Trophoblast cell (in vitro differentiated cells and primary cell): Measurements from ENCODE around the gene ERBB4.

Experiments used
- DNase-seq, 2 donors: peaks; one replicate each; pipeline ENCODE4 v3.0.0-alpha.2; 2016
- H2AFZ ChIP-seq: 2 replicates; pipeline ENCODE4 v1.6.1; 2013; ENCODE audit warnings: low read length, moderate library complexity, mild to moderate bottlenecking; ENCODE audit not compliant: insufficient read depth, poor library complexity
- H2AK5ac ChIP-seq: 2 replicates; pipeline ENCODE4 v1.6.1; 2013; ENCODE audit warnings: mild to moderate bottlenecking, low read length
- H2BK120ac ChIP-seq: 2 replicates; pipeline ENCODE4 v1.6.1; 2013; ENCODE audit warnings: low read length, mild to moderate bottlenecking, moderate library complexity; ENCODE audit not compliant: insufficient read depth, poor library complexity
- H2BK12ac ChIP-seq: 2 replicates; pipeline ENCODE4 v1.6.1; 2013; ENCODE audit warnings: mild to moderate bottlenecking, low read length, moderate library complexity
- H2BK5ac ChIP-seq: 2 replicates; pipeline ENCODE4 v1.6.1; 2013; ENCODE audit warnings: low read length, low read depth, moderate library complexity, mild to moderate bottlenecking; ENCODE audit not compliant: poor library complexity
- H3K14ac ChIP-seq: 2 replicates; pipeline ENCODE4 v1.6.1; 2013; ENCODE audit warnings: mild to moderate bottlenecking, low read length
- H3K18ac ChIP-seq: 2 replicates; pipeline ENCODE4 v1.6.1; 2013; ENCODE audit warnings: mild to moderate bottlenecking, low read length
- H3K23ac ChIP-seq: 2 replicates; pipeline ENCODE4 v1.6.1; 2013; ENCODE audit warnings: low read length
- H3K27ac ChIP-seq: 2 replicates; pipeline ENCODE4 v1.5.1; 2013; ENCODE audit warnings: low read depth, mild to moderate bottlenecking, inconsistent platforms, low read length, moderate library complexity
- H3K27me3 ChIP-seq: 2 replicates; pipeline ENCODE4 v1.6.1; 2013; ENCODE audit warnings: inconsistent platforms, mild to moderate bottlenecking, low read length, moderate library complexity; ENCODE audit not compliant: insufficient read depth
- H3K36me3 ChIP-seq, 2 experiments: 1 replicate in 1 of 2; 2 replicates in 1 of 2; pipeline ENCODE4 v1.6.1; 2013; ENCODE audit warnings: low read length in 2 of 2, mild to moderate bottlenecking in 2 of 2, moderate library complexity in 1 of 2; ENCODE audit not compliant: insufficient read depth in 2 of 2, control insufficient read depth in 1 of 2
- H3K4ac ChIP-seq: 2 replicates; pipeline ENCODE4 v1.6.1; 2013; ENCODE audit warnings: low read depth, mild to moderate bottlenecking, low read length, moderate library complexity
- H3K4me1 ChIP-seq, 2 experiments: 1 replicate in 1 of 2; 2 replicates in 1 of 2; pipeline ENCODE4 v1.6.1; 2013; ENCODE audit warnings: low read length in 2 of 2, mild to moderate bottlenecking in 2 of 2, moderate library complexity in 1 of 2; ENCODE audit not compliant: insufficient read depth in 2 of 2, control insufficient read depth in 1 of 2
- H3K4me2 ChIP-seq: 2 replicates; pipeline ENCODE4 v1.6.1; 2013; ENCODE audit warnings: inconsistent platforms, mild to moderate bottlenecking, low read length, moderate library complexity
- H3K4me3 ChIP-seq: 2 replicates; pipeline ENCODE4 v1.5.1; 2013; ENCODE audit warnings: mild to moderate bottlenecking, low read depth, low read length, inconsistent platforms
- H3K79me1 ChIP-seq: one replicate; pipeline ENCODE4 v1.6.1; 2013; ENCODE audit warnings: low read length
- H3K79me2 ChIP-seq: 2 replicates; pipeline ENCODE4 v1.6.1; 2013; ENCODE audit warnings: low read length, mild to moderate bottlenecking; ENCODE audit not compliant: control insufficient read depth, insufficient read depth, poor library complexity
- H3K9ac ChIP-seq: 2 replicates; pipeline ENCODE4 v1.6.1; 2013; ENCODE audit warnings: mild to moderate bottlenecking, low read length
- H3K9me3 ChIP-seq: 2 replicates; pipeline ENCODE4 v1.6.1; 2013; ENCODE audit warnings: low read depth, mild to moderate bottlenecking, control low read depth, inconsistent platforms, low read length; ENCODE audit not compliant: insufficient read depth
- H4K12ac ChIP-seq: 2 replicates; pipeline ENCODE4 v1.6.1; 2013; ENCODE audit warnings: low read depth, mild to moderate bottlenecking, low read length, moderate library complexity
- H4K8ac ChIP-seq: 2 replicates; pipeline ENCODE4 v1.6.1; 2013; ENCODE audit warnings: low read depth, mild to moderate bottlenecking, low read length, moderate library complexity
- H4K91ac ChIP-seq: one replicate; pipeline ENCODE4 v1.6.1; 2013; ENCODE audit warnings: low read depth, mild to moderate bottlenecking, low read length, moderate library complexity
- WGBS: extraction: QIAGEN DNeasy Blood & Tissue Kit; methylation state at CpG from one replicate; pipeline ENCODE4 v1.1.7; 2013; ENCODE audit warnings: missing lambda C conversion rate; ENCODE audit not compliant: insufficient read length, insufficient coverage; ENCODE audit errors: extremely low coverage; 5-methylcytosine and 5-hydroxymethylcytosine counted together

The ERBB4 gene

GRCh38 chr2:212416086-212416485 lies 122.5 kb downstream of the ERBB4 start:
- Histone ChIP-seq H2BK5ac (no peak overlapping the region), H3K23ac (no peak overlapping the region), H4K8ac (no peak overlapping the region)

GRCh38 chr2:212414767-212415211 lies 123.8 kb downstream of the ERBB4 start:
- no peak overlapping the region for H3K9ac ChIP-seq
- H3K18ac ChIP-seq, result no peak overlapping the region
- no peak overlapping the region for H2BK120ac ChIP-seq
- no CpG with 5 or more reads among the region's 4 CpGs for WGBS
- no peak overlapping the region for H3K27ac ChIP-seq
- no peaks in the 10 kb centered on the region for H3K27me3 ChIP-seq
- no peaks in the 10 kb centered on the region for H3K79me1 ChIP-seq
- no peak for DNase-seq
- H2AFZ ChIP-seq, result no peak overlapping the region
- H3K79me2 ChIP-seq, result no peaks in the 10 kb centered on the region
- no peak overlapping the region for H2AK5ac ChIP-seq
- H3K9me3 ChIP-seq, result no peaks in the 10 kb centered on the region
- no peak overlapping the region for H4K12ac ChIP-seq
- no peaks in the 10 kb centered on the region for H3K36me3 ChIP-seq
- no peak overlapping the region for H3K23ac ChIP-seq
- no peak overlapping the region for H4K91ac ChIP-seq
- no peak overlapping the region for H2BK12ac ChIP-seq
- no peak overlapping the region for H2BK5ac ChIP-seq
- no peak overlapping the region for H3K4ac ChIP-seq
- H3K4me2 ChIP-seq, result no peak overlapping the region
- no peaks in the 10 kb centered on the region for H3K4me1 ChIP-seq
- no peak overlapping the region for H4K8ac ChIP-seq
- no peak overlapping the region for H3K4me3 ChIP-seq
- no peak overlapping the region for H3K14ac ChIP-seq

More at GRCh38 chr2:212416086-212416485, 122.5 kb downstream of the ERBB4 start:
- no CpG with 5 or more reads among the region's 3 CpGs for WGBS
- Histone ChIP-seq H3K79me2 (no peaks in the 10 kb centered on the region), H3K4me1 (no peaks in the 10 kb centered on the region), H3K18ac (no peak overlapping the region), H2BK12ac (no peak overlapping the region), H3K36me3 (no peaks in the 10 kb centered on the region), H2AK5ac (no peak overlapping the region), H3K4me2 (no peak overlapping the region), H3K79me1 (no peaks in the 10 kb centered on the region), H3K27ac (no peak overlapping the region), H2AFZ (no peak overlapping the region), H3K4me3 (no peak overlapping the region), H3K27me3 (no peaks in the 10 kb centered on the region), H3K14ac (no peak overlapping the region), H4K91ac (no peak overlapping the region), H2BK120ac (no peak overlapping the region), H3K4ac (no peak overlapping the region), H4K12ac (no peak overlapping the region), H3K9ac (no peak overlapping the region), H3K9me3 (no peaks in the 10 kb centered on the region)
- no peak for DNase-seq

- Histone ChIP-seq H3K36me3 (no peaks in the 10 kb centered on the region), H3K18ac (no peak overlapping the region), H3K23ac (no peak overlapping the region), H3K9me3 (no peaks in the 10 kb centered on the region), H3K79me2 (no peaks in the 10 kb centered on the region), H3K9ac (no peak overlapping the region), H3K79me1 (no peaks in the 10 kb centered on the region), H4K91ac (no peak overlapping the region), H4K8ac (no peak overlapping the region), H3K4me2 (no peak overlapping the region), H3K4ac (no peak overlapping the region), H4K12ac (no peak overlapping the region), H3K27me3 (no peaks in the 10 kb centered on the region), H2AFZ (no peak overlapping the region), H2BK120ac (no peak overlapping the region), H3K14ac (no peak overlapping the region), H2BK12ac (no peak overlapping the region), H3K27ac (no peak overlapping the region), H3K4me3 (no peak overlapping the region), H2AK5ac (no peak overlapping the region), H3K4me1 (no peaks in the 10 kb centered on the region), H2BK5ac (no peak overlapping the region)
- WGBS, result no CpG with 5 or more reads among the region's 1 CpG
- no peak for DNase-seq
These were observed 129.0 kb downstream of the ERBB4 start for GRCh38 chr2:212409560-212409959.

GRCh38 chr2:212408524-212408923 lies 130.1 kb downstream of the ERBB4 start:
- Histone ChIP-seq H3K14ac (no peak overlapping the region), H3K4me1 (no peaks in the 10 kb centered on the region), H3K23ac (no peak overlapping the region), H2AFZ (no peak overlapping the region), H2BK120ac (no peak overlapping the region), H3K18ac (no peak overlapping the region), H4K8ac (no peak overlapping the region), H3K4me2 (no peak overlapping the region), H2AK5ac (no peak overlapping the region), H2BK5ac (no peak overlapping the region), H4K91ac (no peak overlapping the region), H4K12ac (no peak overlapping the region), H3K9me3 (no peaks in the 10 kb centered on the region), H3K9ac (no peak overlapping the region), H2BK12ac (no peak overlapping the region), H3K4me3 (no peak overlapping the region), H3K79me1 (no peaks in the 10 kb centered on the region), H3K4ac (no peak overlapping the region), H3K27me3 (no peaks in the 10 kb centered on the region), H3K36me3 (no peaks in the 10 kb centered on the region), H3K79me2 (no peaks in the 10 kb centered on the region), H3K27ac (no peak overlapping the region)
- WGBS, result no CpG with 5 or more reads among the region's 4 CpGs
- DNase-seq, result peak in 1 of 2 donors; percentile 49
